Smooth muscle cell (in vitro differentiated cells): ENCODE results near the gene EED. TPM values are rescaled to one million over a fixed set of nuclear protein-coding genes. Genes with fewer than 3 reads are reported as not detected.
"Not testable (repeated sequence)": the region's sequence is repeated elsewhere in the genome, so short reads cannot be mapped to it uniquely, and the experiment has no call there.

Experiments
- DNase-seq: peaks from one replicate; lab custom pipeline; 2025; ENCODE audit not compliant: unreplicated experiment; lab: John Stamatoyannopoulos, UW
- H2AFZ ChIP-seq: fragments of 200-600 bp; sonication (generic); 2 replicates; pipeline ENCODE4 v1.6.0; 2016; ENCODE audit warnings: antibody characterized with exemption, low read depth, mild to moderate bottlenecking
- H3F3A ChIP-seq: fragments of 200-600 bp; sonication (generic); 2 replicates; pipeline ENCODE4 v1.6.0; 2017; ENCODE audit warnings: antibody characterized with exemption, low read depth
- H3K27ac ChIP-seq: fragments of 200-600 bp; sonication (generic); 2 replicates; pipeline ENCODE4 v1.5.1; 2016; ENCODE audit warnings: low read depth, mild to moderate bottlenecking
- H3K27me3 ChIP-seq: fragments of 200-600 bp; sonication (generic); 2 replicates; pipeline ENCODE4 v1.6.1; 2016; ENCODE audit warnings: low read depth, mild to moderate bottlenecking
- H3K36me3 ChIP-seq: fragments of 200-600 bp; sonication (generic); 2 replicates; pipeline ENCODE4 v1.5.1; 2016; ENCODE audit warnings: low read depth
- H3K4me1 ChIP-seq: fragments of 200-600 bp; sonication (generic); 2 replicates; pipeline ENCODE4 v1.5.1; 2016; ENCODE audit warnings: low read depth
- H3K4me2 ChIP-seq: fragments of 200-600 bp; sonication (generic); 2 replicates; pipeline ENCODE4 v1.6.0; 2016; ENCODE audit warnings: mild to moderate bottlenecking
- H3K4me3 ChIP-seq: fragments of 200-600 bp; sonication (generic); 2 replicates; pipeline ENCODE4 v1.5.1; 2016; ENCODE audit warnings: mild to moderate bottlenecking
- H3K79me2 ChIP-seq: fragments of 200-600 bp; sonication (generic); 2 replicates; pipeline ENCODE4 v1.6.0; 2016; ENCODE audit warnings: low read depth, mild to moderate bottlenecking
- H3K9ac ChIP-seq: fragments of 200-600 bp; sonication (generic); 2 replicates; pipeline ENCODE4 v1.6.0; 2016; ENCODE audit warnings: low read depth
- H3K9me3 ChIP-seq: fragments of 200-600 bp; sonication (generic); replicated peaks from 2 replicates; pipeline ENCODE4 v1.5.1; 2016; ENCODE audit warnings: low read depth
- H4K20me1 ChIP-seq: fragments of 200-600 bp; sonication (generic); 2 replicates; pipeline ENCODE4 v1.6.0; 2016; ENCODE audit warnings: low read depth
- CTCF ChIP-seq: fragments of 200-600 bp; sonication (generic); IDR thresholded peaks from 2 replicates; pipeline ENCODE4 v1.5.1; 2017; ENCODE audit warnings: borderline replicate concordance, mild to moderate bottlenecking, antibody characterized with exemption; ENCODE audit not compliant: insufficient read depth, poor library complexity, severe bottlenecking
- WGBS: methylation state at CpG from one replicate; pipeline ENCODE4 v1.1.7; 2016; ENCODE audit warnings: low lambda C conversion rate; 5-methylcytosine and 5-hydroxymethylcytosine counted together
- polyA plus RNA-seq: library from polyadenylated mRNA; unstranded; fragments of >200 nt; fragmentation: Nextera tagmentation; extraction: Ambion mirVana; gene quantifications from 2 replicates; pipeline ENCODE4 v1.2.1, GENCODE V29; 2016
- total RNA-seq: library from RNA; depleted of rRNA; stranded (reverse); fragments of >200 nt; gene quantifications from 2 replicates; pipeline ENCODE4 v1.2.3, GENCODE V29; 2014

Gene EED
- total and polyA plus RNA-seq, 2 experiments from 2014 or later = 18.6 to 38.7 TPM

GRCh38 chr11:86301742-86302091 lies 57.2 kb downstream of the EED start:
- 8% methylated on average over 6 of the region's 6 CpGs for WGBS
- peak overlapping the region; percentile 84 for H3K4me3 ChIP-seq
- no peak overlapping the region for H3K9ac ChIP-seq
- H2AFZ ChIP-seq = peak overlapping the region; percentile 95
- H4K20me1 ChIP-seq = no peaks in the 10 kb centered on the region
- no peaks in the 10 kb centered on the region for H3K36me3 ChIP-seq
- H3K4me1 ChIP-seq = peaks cover 5% of the 10 kb centered on the region
- no peaks in the 10 kb centered on the region for H3F3A ChIP-seq
- no peak for DNase-seq
- peaks cover 36% of the 10 kb centered on the region for H3K79me2 ChIP-seq
- no peak for TF ChIP-seq CTCF
- H3K9me3 ChIP-seq = no peaks in the 10 kb centered on the region
- no peak overlapping the region for H3K27ac ChIP-seq
- peaks cover 6% of the 10 kb centered on the region for H3K27me3 ChIP-seq
- H3K4me2 ChIP-seq = peak overlapping the region; percentile 85

GRCh38 chr11:86302092-86302793 lies 57.7 kb downstream of the EED start, which contains the start of gene HIKESHI:
TSS of gene HIKESHI (plus strand) at chr11:86302240. CDS start at chr11:86302449, 209 bp downstream.
- H3K4me1 ChIP-seq = peaks cover 5% of the 10 kb centered on the region
- peaks cover 6% of the 10 kb centered on the region for H3K27me3 ChIP-seq
- H3K36me3 ChIP-seq = no peaks in the 10 kb centered on the region
- peak within 1 kb of the TSS; percentile 64 for H3K27ac ChIP-seq
- peak within 1 kb of the TSS; percentile 85 for H3K4me2 ChIP-seq
- H3K9me3 ChIP-seq = no peaks in the 10 kb centered on the region
- peak; percentile 66 for DNase-seq
- H4K20me1 ChIP-seq = no peaks in the 10 kb centered on the region
- under 1% methylated on average over 30 of the region's 30 CpGs for WGBS
- peaks cover 36% of the 10 kb centered on the region for H3K79me2 ChIP-seq
- no peak for TF ChIP-seq CTCF
- peak within 1 kb of the TSS; percentile 95 for H2AFZ ChIP-seq
- H3K4me3 ChIP-seq = peak within 1 kb of the TSS; percentile 84
- peak within 1 kb of the TSS; percentile 86 for H3K9ac ChIP-seq
- H3F3A ChIP-seq = no peaks in the 10 kb centered on the region

GRCh38 chr11:86303257-86303656 lies 58.7 kb downstream of the EED start:
- DNase-seq = no peak
- H3K79me2 ChIP-seq = peaks cover 36% of the 10 kb centered on the region
- H3F3A ChIP-seq = no peaks in the 10 kb centered on the region
- TF ChIP-seq CTCF = no peak
- H3K27ac ChIP-seq = peak overlapping the region; percentile 7
- H3K9me3 ChIP-seq = no peaks in the 10 kb centered on the region
- H3K4me3 ChIP-seq = peak overlapping the region; percentile 84
- H3K4me1 ChIP-seq = peaks cover 5% of the 10 kb centered on the region
- peak overlapping the region; percentile 86 for H3K9ac ChIP-seq
- no peaks in the 10 kb centered on the region for H4K20me1 ChIP-seq
- no peaks in the 10 kb centered on the region for H3K36me3 ChIP-seq
- H2AFZ ChIP-seq = no peak overlapping the region
- H3K4me2 ChIP-seq = peak overlapping the region; percentile 85
- H3K27me3 ChIP-seq = peaks cover 6% of the 10 kb centered on the region
- WGBS = 94% methylated on average over 2 of the region's 2 CpGs

GRCh38 chr11:86308710-86309109 lies 64.2 kb downstream of the EED start:
- not testable (repeated sequence) for H3K4me1 ChIP-seq, H3K27ac ChIP-seq, DNase-seq, H3K9ac ChIP-seq, H2AFZ ChIP-seq, H3K9me3 ChIP-seq, H3K36me3 ChIP-seq, H4K20me1 ChIP-seq, H3K4me2 ChIP-seq, H3F3A ChIP-seq, H3K27me3 ChIP-seq, H3K4me3 ChIP-seq
- WGBS = 98% methylated on average over 4 of the region's 4 CpGs
- peaks cover 34% of the 10 kb centered on the region for H3K79me2 ChIP-seq
